ENCODE data around the gene DMXL2.
"Not testable (repeated sequence)": the region's sequence is repeated elsewhere in the genome, so short reads cannot be mapped to it uniquely, and the experiment has no call there.

The DMXL2 gene

GRCh38 chr15:51491941-51492340 is 130.6 kb downstream of the DMXL2 start:
- no peak for DNase-seq

GRCh38 chr15:51484781-51485180 is 137.8 kb downstream of the DMXL2 start:
- DNase-seq, result no peak

GRCh38 chr15:51483985-51484384 is 138.6 kb downstream of the DMXL2 start:
- no peak for DNase-seq

- no peak for DNase-seq
Measured at GRCh38 chr15:51483520-51483919, 139.1 kb downstream of the DMXL2 start.

GRCh38 chr15:51475736-51476135 is 146.8 kb downstream of the DMXL2 start:
- no peak for DNase-seq

GRCh38 chr15:51470512-51470911 is 152.1 kb downstream of the DMXL2 start:
- no peak for DNase-seq

GRCh38 chr15:51460796-51461195 is 161.8 kb downstream of the DMXL2 start:
- DNase-seq, result no peak

- no peak for DNase-seq
Measured at GRCh38 chr15:51450001-51450400, 172.6 kb downstream of the DMXL2 start.

- DNase-seq, result no peak
Measured at GRCh38 chr15:51448622-51449399, 173.8 kb downstream of the DMXL2 start.

- DNase-seq, result no peak
Measured at GRCh38 chr15:51447855-51448621, 174.5 kb downstream of the DMXL2 start.

GRCh38 chr15:51446029-51446744 is 176.4 kb downstream of the DMXL2 start:
- not testable (repeated sequence) for DNase-seq

GRCh38 chr15:51444807-51445206 is 177.8 kb downstream of the DMXL2 start:
- DNase-seq, result no peak

- DNase-seq, result no peak
Measured at GRCh38 chr15:51444112-51444511, 178.5 kb downstream of the DMXL2 start.

- no peak for DNase-seq
Measured at GRCh38 chr15:51443282-51443914, 179.2 kb downstream of the DMXL2 start.

- DNase-seq, result no peak
Measured at GRCh38 chr15:51438526-51438925, 184.0 kb downstream of the DMXL2 start.

GRCh38 chr15:51425517-51426040 is 197.0 kb downstream of the DMXL2 start:
- DNase-seq, result no peak

- no peak for DNase-seq
Measured at GRCh38 chr15:51424780-51425179, 197.8 kb downstream of the DMXL2 start.

- not testable (repeated sequence) for DNase-seq
Measured at GRCh38 chr15:51423040-51423439, 199.5 kb downstream of the DMXL2 start.

- no peak for DNase-seq
Measured at GRCh38 chr15:51416129-51416528, 206.4 kb downstream of the DMXL2 start.

GRCh38 chr15:51414256-51414860 is 208.2 kb downstream of the DMXL2 start:
- no peak for DNase-seq

GRCh38 chr15:51405693-51406523 is 216.7 kb downstream of the DMXL2 start:
- DNase-seq, result no peak

Measured in NCI-H187 (cell line).